NCI-H226 (cell line): ENCODE results near the gene HECTD3.
"Not testable (repeated sequence)": the region's sequence is repeated elsewhere in the genome, so short reads cannot be mapped to it uniquely, and the experiment has no call there.

ENCODE experiments used
- DNase-seq: peaks from one replicate; pipeline ENCODE4 v3.0.0-alpha.2; 2015

HECTD3 gene

GRCh38 chr1:44985747-44986359 is 25.3 kb downstream of the HECTD3 start:
- DNase-seq: no peak

- DNase-seq: not testable (repeated sequence)
Observed at GRCh38 chr1:44977372-44977771, 33.8 kb downstream of the HECTD3 start.

GRCh38 chr1:44976252-44976651 is 34.9 kb downstream of the HECTD3 start:
- no peak for DNase-seq

- DNase-seq: no peak
Observed at GRCh38 chr1:44973645-44974044, 37.5 kb downstream of the HECTD3 start.

GRCh38 chr1:44970317-44970716 is 40.8 kb downstream of the HECTD3 start:
- DNase-seq: no peak

- DNase-seq: no peak
Observed at GRCh38 chr1:44964396-44964795, 46.7 kb downstream of the HECTD3 start.

GRCh38 chr1:44962729-44963128 is 48.4 kb downstream of the HECTD3 start:
- DNase-seq: no peak

GRCh38 chr1:44962022-44962421 is 49.1 kb downstream of the HECTD3 start:
- DNase-seq: not testable (repeated sequence)

GRCh38 chr1:44957566-44957965 is 53.6 kb downstream of the HECTD3 start:
- not testable (repeated sequence) for DNase-seq

- not testable (repeated sequence) for DNase-seq
Observed at GRCh38 chr1:44956077-44956476, 55.0 kb downstream of the HECTD3 start.
